AG09319 (cell line): ENCODE measurements around the gene AHCYL1.
A peak's percentile ranks its signal among the peaks of the same experiment; 100 is the strongest.

Experiments
- DNase-seq: peaks from one replicate; pipeline ENCODE4 v3.0.0-alpha.2; 2010; ENCODE audit warnings: low read depth; ENCODE audit errors: extremely low read depth
- CTCF ChIP-seq: IDR thresholded peaks from 2 replicates; pipeline ENCODE4 v1.5.1; 2011; ENCODE audit warnings: low read depth, mild to moderate bottlenecking, inconsistent platforms, low read length, moderate library complexity

AHCYL1 gene

GRCh38 chr1:110056285-110056683 lies 71.7 kb downstream of the AHCYL1 start:
- TF ChIP-seq CTCF: no peak

GRCh38 chr1:110056776-110057175 lies 72.2 kb downstream of the AHCYL1 start:
- TF ChIP-seq CTCF: no peak

More at GRCh38 chr1:110056285-110056683, 71.7 kb downstream of the AHCYL1 start:
- DNase-seq: no peak

GRCh38 chr1:110057963-110058518 lies 73.5 kb downstream of the AHCYL1 start:
- no peak for DNase-seq
- TF ChIP-seq CTCF: no peak

More at GRCh38 chr1:110056776-110057175, 72.2 kb downstream of the AHCYL1 start:
- no peak for DNase-seq

- no peak for DNase-seq
- TF ChIP-seq CTCF: no peak
Observed at GRCh38 chr1:110058591-110058990, 74.0 kb downstream of the AHCYL1 start.

GRCh38 chr1:110059133-110059863 lies 74.7 kb downstream of the AHCYL1 start:
- TF ChIP-seq CTCF: no peak
- no peak for DNase-seq

- no peak for DNase-seq
- peak; percentile 63 for TF ChIP-seq CTCF
Observed at GRCh38 chr1:110060034-110060661, 75.6 kb downstream of the AHCYL1 start.

- no peak for TF ChIP-seq CTCF
- no peak for DNase-seq
Observed at GRCh38 chr1:110060662-110061060, 76.1 kb downstream of the AHCYL1 start.
